HEK293 (cell line): ENCODE measurements around the gene SYNGR3.

ENCODE experiments used
- CTCF ChIA-PET: fragments of 350-600 bp; formaldehyde crosslinking; extraction: SDS; loops from one replicate; lab custom pipeline; 2021; ENCODE audit warnings: antibody characterized with exemption; lab: Yijun Ruan, JAX
- POLR2A ChIA-PET: fragments of 300-600 bp; formaldehyde crosslinking; extraction: SDS; loops from one replicate; lab custom pipeline; 2020; ENCODE audit warnings: antibody characterized with exemption, inconsistent platforms; lab: Yijun Ruan, JAX
- H3K27ac ChIP-seq: fragments of 200-500 bp; sonication (Bioruptor generic); 2 replicates; pipeline ENCODE4 v1.5.1; 2014; ENCODE audit warnings: low read depth, low read length, control low read depth, inconsistent platforms; ENCODE audit errors: extremely low read depth
- H3K36me3 ChIP-seq, 2 experiments: fragments of 200-500 bp in 1 of 2; sonication (Bioruptor generic) in 1 of 2; 1 replicate in 1 of 2; 2 replicates in 1 of 2; pipeline ENCODE4 v1.5.1; 2014 to 2017; ENCODE audit warnings: inconsistent platforms in 2 of 2, low read length in 2 of 2; ENCODE audit not compliant: control insufficient read depth in 2 of 2, insufficient read depth in 1 of 2
- H3K4me1 ChIP-seq: fragments of 200-500 bp; sonication (Bioruptor generic); 2 replicates; pipeline ENCODE4 v1.5.1; 2014; ENCODE audit warnings: mild to moderate bottlenecking, low read length, inconsistent platforms; ENCODE audit not compliant: control insufficient read depth, insufficient read depth
- H3K4me3 ChIP-seq: 2 replicates; pipeline ENCODE4 v1.5.1; 2011; ENCODE audit warnings: low read depth, mild to moderate bottlenecking, control low read depth, low read length, moderate library complexity
- H3K9me3 ChIP-seq: fragments of 200-500 bp; sonication (Bioruptor generic); 2 replicates; pipeline ENCODE4 v1.5.1; 2014; ENCODE audit warnings: low read depth, low read length, inconsistent platforms; ENCODE audit not compliant: control insufficient read depth, insufficient read depth
- GLIS2 ChIP-seq: fragments of 450-650 bp; formaldehyde crosslinking; IDR thresholded peaks from 2 replicates; pipeline ENCODE4 v1.5.1; 2016; ENCODE audit warnings: missing biosample characterization, missing genetic modification characterization
- HOXC10 ChIP-seq: sonication (generic); formaldehyde crosslinking; IDR thresholded peaks from 2 replicates; pipeline ENCODE4 v1.8.1; 2023; ENCODE audit warnings: mild to moderate bottlenecking, missing genetic modification reagents
- IKZF3 ChIP-seq: fragments of 450-650 bp; IDR thresholded peaks from 2 replicates; pipeline ENCODE4 v1.5.0; 2018; ENCODE audit warnings: missing biosample characterization, mild to moderate bottlenecking, missing genetic modification characterization, moderate library complexity
- KLF1 ChIP-seq: fragments of 450-650 bp; formaldehyde crosslinking; IDR thresholded peaks from 2 replicates; pipeline ENCODE4 v1.5.1; 2016; ENCODE audit warnings: missing biosample characterization, missing genetic modification characterization
- KLF9 ChIP-seq: fragments of 450-650 bp; formaldehyde crosslinking; IDR thresholded peaks from 2 replicates; pipeline ENCODE4 v1.5.1; 2016; ENCODE audit warnings: missing biosample characterization, missing genetic modification characterization, low read depth
- SP2 ChIP-seq: fragments of 450-650 bp; formaldehyde crosslinking; IDR thresholded peaks from 2 replicates; pipeline ENCODE4 v1.5.1; 2016; ENCODE audit warnings: missing biosample characterization, missing genetic modification characterization
- ZBTB21 ChIP-seq: fragments of 450-650 bp; formaldehyde crosslinking; IDR thresholded peaks from 2 replicates; pipeline ENCODE4 v1.5.1; 2017; ENCODE audit warnings: missing biosample characterization, missing genetic modification characterization
- ZBTB8A ChIP-seq: fragments of 450-650 bp; formaldehyde crosslinking; IDR thresholded peaks from 2 replicates; pipeline ENCODE4 v1.5.1; 2016; ENCODE audit warnings: missing biosample characterization, missing genetic modification characterization
- ZNF335 ChIP-seq: fragments of 450-650 bp; formaldehyde crosslinking; conservative IDR thresholded peaks from 2 replicates; pipeline ENCODE4 v1.5.1; 2016; ENCODE audit warnings: missing biosample characterization, missing genetic modification characterization
- ZNF341 ChIP-seq: fragments of 450-650 bp; formaldehyde crosslinking; IDR thresholded peaks from 2 replicates; pipeline ENCODE4; 2016; ENCODE audit warnings: low read depth, missing biosample characterization, missing genetic modification characterization
- ZNF394 ChIP-seq: fragments of 450-650 bp; formaldehyde crosslinking; IDR thresholded peaks from 2 replicates; pipeline ENCODE4 v1.5.1; 2016; ENCODE audit warnings: missing biosample characterization, missing genetic modification characterization, mild to moderate bottlenecking, moderate library complexity, borderline replicate concordance
- ZNF416 ChIP-seq: fragments of 450-650 bp; formaldehyde crosslinking; IDR thresholded peaks from 2 replicates; pipeline ENCODE4 v1.5.1; 2016; ENCODE audit warnings: missing biosample characterization, missing genetic modification characterization
- ZNF621 ChIP-seq: fragments of 450-650 bp; formaldehyde crosslinking; IDR thresholded peaks from 2 replicates; pipeline ENCODE4 v1.5.1; 2017; ENCODE audit warnings: missing biosample characterization, missing genetic modification characterization
- ZNF677 ChIP-seq: fragments of 450-650 bp; IDR thresholded peaks from 2 replicates; pipeline ENCODE4 v1.5.0; 2018; ENCODE audit warnings: missing biosample characterization, mild to moderate bottlenecking, missing genetic modification characterization, moderate library complexity
- ZNF76 ChIP-seq: fragments of 450-650 bp; formaldehyde crosslinking; IDR thresholded peaks from 2 replicates; pipeline ENCODE4; 2016; ENCODE audit warnings: low read depth, missing biosample characterization, missing genetic modification characterization, borderline replicate concordance
- ZNF777 ChIP-seq: fragments of 450-650 bp; formaldehyde crosslinking; IDR thresholded peaks from 2 replicates; pipeline ENCODE4 v1.5.1; 2017; ENCODE audit warnings: missing biosample characterization, missing genetic modification characterization, borderline replicate concordance
- ZSCAN5A ChIP-seq: fragments of 450-650 bp; formaldehyde crosslinking; IDR thresholded peaks from 2 replicates; pipeline ENCODE4 v1.5.1; 2016; ENCODE audit warnings: missing biosample characterization, missing genetic modification characterization
- ZXDB ChIP-seq: fragments of 450-650 bp; formaldehyde crosslinking; IDR thresholded peaks from 2 replicates; pipeline ENCODE4 v1.5.1; 2016; ENCODE audit warnings: missing biosample characterization, missing genetic modification characterization
- TF ChIP-seq, protein P1 (sequence below): fragments of 450-650 bp; formaldehyde crosslinking; optimal IDR thresholded peaks from 2 replicates; pipeline ENCODE3; 2016; ENCODE audit warnings: missing biosample characterization, mild to moderate bottlenecking, missing genetic modification characterization
- TF ChIP-seq, protein P2 (sequence below): fragments of 450-650 bp; formaldehyde crosslinking; IDR thresholded peaks from 2 replicates; pipeline ENCODE4 v1.5.1; 2016; ENCODE audit warnings: missing biosample characterization, missing genetic modification characterization
- TF ChIP-seq, protein P3 (sequence below): fragments of 450-650 bp; formaldehyde crosslinking; IDR thresholded peaks from 2 replicates; pipeline ENCODE4 v1.5.1; 2016; ENCODE audit warnings: missing biosample characterization, missing genetic modification characterization

Gene SYNGR3

GRCh38 chr16:2008631-2009163 is 18.9 kb downstream of the SYNGR3 start:
- CTCF ChIA-PET, result interaction anchor here (0.6 to 1.8 kb wide), 4 partner anchors 14 to 132 kb away, joined by 3 to 7 read pairs (median 5); no protein-coding TSS in a partner anchor
- peak overlapping the region; percentile 75 for H3K4me3 ChIP-seq
- H3K9me3 ChIP-seq, result no peaks in the 10 kb centered on the region
- H3K27ac ChIP-seq, result peak overlapping the region; percentile 97
- TF ChIP-seq GLIS2 (peak; percentile 72), KLF1 (0 out of 2 replicates have a peak, but pooled peaks have one; percentile 10), ZXDB (tag by site-specific recombination) (0 out of 2 replicates have a peak, but pooled peaks have one; percentile 35), ZNF341 (peak; percentile 48), ZBTB8A (tag by site-specific recombination) (peak; percentile 82), ZSCAN5A (tag by site-specific recombination) (no peak), KLF9 (tag by site-specific recombination) (peak; percentile 28; the same call in 1 of the 2 replicates), ZNF394 (tag by site-specific recombination) (0 out of 2 replicates have a peak, but pooled peaks have one; percentile 9), ZNF621 (tag by site-specific recombination) (no peak), ZNF335 (tag by site-specific recombination) (peak; percentile 78), ZBTB21 (tag by site-specific recombination) (no peak), ZNF677 (tag by site-specific recombination) (no peak), IKZF3 (tag by site-specific recombination) (0 out of 2 replicates have a peak, but pooled peaks have one; percentile 27), ZNF416 (no peak), HOXC10 (CRISPR knock-in tag) (no peak), SP2 (peak; percentile 72), ZNF777 (no peak), ZNF76 (peak; percentile 22; the same call in 1 of the 2 replicates)
- TF ChIP-seq, protein P1, sequence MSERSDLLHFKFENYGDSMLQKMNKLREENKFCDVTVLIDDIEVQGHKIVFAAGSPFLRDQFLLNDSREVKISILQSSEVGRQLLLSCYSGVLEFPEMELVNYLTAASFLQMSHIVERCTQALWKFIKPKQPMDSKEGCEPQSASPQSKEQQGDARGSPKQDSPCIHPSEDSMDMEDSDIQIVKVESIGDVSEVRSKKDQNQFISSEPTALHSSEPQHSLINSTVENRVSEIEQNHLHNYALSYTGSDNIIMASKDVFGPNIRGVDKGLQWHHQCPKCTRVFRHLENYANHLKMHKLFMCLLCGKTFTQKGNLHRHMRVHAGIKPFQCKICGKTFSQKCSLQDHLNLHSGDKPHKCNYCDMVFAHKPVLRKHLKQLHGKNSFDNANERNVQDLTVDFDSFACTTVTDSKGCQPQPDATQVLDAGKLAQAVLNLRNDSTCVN (tag by site-specific recombination), result peak; percentile 22
- TF ChIP-seq, protein P2, sequence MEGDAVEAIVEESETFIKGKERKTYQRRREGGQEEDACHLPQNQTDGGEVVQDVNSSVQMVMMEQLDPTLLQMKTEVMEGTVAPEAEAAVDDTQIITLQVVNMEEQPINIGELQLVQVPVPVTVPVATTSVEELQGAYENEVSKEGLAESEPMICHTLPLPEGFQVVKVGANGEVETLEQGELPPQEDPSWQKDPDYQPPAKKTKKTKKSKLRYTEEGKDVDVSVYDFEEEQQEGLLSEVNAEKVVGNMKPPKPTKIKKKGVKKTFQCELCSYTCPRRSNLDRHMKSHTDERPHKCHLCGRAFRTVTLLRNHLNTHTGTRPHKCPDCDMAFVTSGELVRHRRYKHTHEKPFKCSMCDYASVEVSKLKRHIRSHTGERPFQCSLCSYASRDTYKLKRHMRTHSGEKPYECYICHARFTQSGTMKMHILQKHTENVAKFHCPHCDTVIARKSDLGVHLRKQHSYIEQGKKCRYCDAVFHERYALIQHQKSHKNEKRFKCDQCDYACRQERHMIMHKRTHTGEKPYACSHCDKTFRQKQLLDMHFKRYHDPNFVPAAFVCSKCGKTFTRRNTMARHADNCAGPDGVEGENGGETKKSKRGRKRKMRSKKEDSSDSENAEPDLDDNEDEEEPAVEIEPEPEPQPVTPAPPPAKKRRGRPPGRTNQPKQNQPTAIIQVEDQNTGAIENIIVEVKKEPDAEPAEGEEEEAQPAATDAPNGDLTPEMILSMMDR, result peak; percentile 49
- TF ChIP-seq, protein P3, sequence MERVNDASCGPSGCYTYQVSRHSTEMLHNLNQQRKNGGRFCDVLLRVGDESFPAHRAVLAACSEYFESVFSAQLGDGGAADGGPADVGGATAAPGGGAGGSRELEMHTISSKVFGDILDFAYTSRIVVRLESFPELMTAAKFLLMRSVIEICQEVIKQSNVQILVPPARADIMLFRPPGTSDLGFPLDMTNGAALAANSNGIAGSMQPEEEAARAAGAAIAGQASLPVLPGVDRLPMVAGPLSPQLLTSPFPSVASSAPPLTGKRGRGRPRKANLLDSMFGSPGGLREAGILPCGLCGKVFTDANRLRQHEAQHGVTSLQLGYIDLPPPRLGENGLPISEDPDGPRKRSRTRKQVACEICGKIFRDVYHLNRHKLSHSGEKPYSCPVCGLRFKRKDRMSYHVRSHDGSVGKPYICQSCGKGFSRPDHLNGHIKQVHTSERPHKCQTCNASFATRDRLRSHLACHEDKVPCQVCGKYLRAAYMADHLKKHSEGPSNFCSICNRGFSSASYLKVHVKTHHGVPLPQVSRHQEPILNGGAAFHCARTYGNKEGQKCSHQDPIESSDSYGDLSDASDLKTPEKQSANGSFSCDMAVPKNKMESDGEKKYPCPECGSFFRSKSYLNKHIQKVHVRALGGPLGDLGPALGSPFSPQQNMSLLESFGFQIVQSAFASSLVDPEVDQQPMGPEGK (tag by site-specific recombination), result peak; percentile 50; the same call in 1 of the 2 replicates
- TF ChIP-seq, all 188 proteins: peak for 14
- H3K4me1 ChIP-seq, result peaks cover 29% of the 10 kb centered on the region
- H3K36me3 ChIP-seq, result peaks cover 0 to 28% of the 10 kb centered on the region in 2 experiments; a peak in 1 of 3 replicates
- POLR2A ChIA-PET, result interaction anchor here (0.6 to 2.7 kb wide), 5 partner anchors 21 to 226 kb away, joined by 3 to 17 read pairs (median 4); partner anchors contain the start of genes NUBP2, SPSB3, TBL3 and TRAF7
